Lower leg skin (tissue), 3 donors: ENCODE results near the gene CBX4.

Experiments
- CTCF ChIP-seq, 3 donors: fragments of 450-650 bp; IDR thresholded peaks; one replicate each; pipeline ENCODE4 v1.5.1; 2016; ENCODE audit warnings: antibody characterized with exemption in 3 of 3, mild to moderate bottlenecking in 3 of 3, moderate library complexity in 2 of 3
- POLR2A ChIP-seq, 2 donors: fragments of 450-650 bp; IDR thresholded peaks; one replicate each; pipeline ENCODE4 v1.6.1; 2016 to 2017; ENCODE audit warnings: antibody characterized with exemption in 2 of 2, mild to moderate bottlenecking in 1 of 2, moderate library complexity in 1 of 2

- TF ChIP-seq CTCF (IDR thresholded peaks at IDR 0.05): peak in 1 of 3 donors; percentile 16
- no peak for TF ChIP-seq POLR2A (IDR thresholded peaks at IDR 0.05)
Measured at GRCh38 chr17:79831265-79832217, 7.7 kb downstream of the CBX4 start.
